SK-N-DZ (cell line): ENCODE measurements around the gene OVCH2. TPM values are rescaled to one million over a fixed set of nuclear protein-coding genes. Genes with fewer than 3 reads are reported as not detected.
"Not testable (repeated sequence)": the region's sequence is repeated elsewhere in the genome, so short reads cannot be mapped to it uniquely, and the experiment has no call there.

Experiments used
- DNase-seq: peaks from one replicate; pipeline ENCODE4 v3.0.0-alpha.2; 2015; ENCODE audit warnings: low spot score
- polyA plus RNA-seq, 2 experiments: library from polyadenylated mRNA; depleted of rRNA; stranded (reverse); fragments of >200 nt; gene quantifications; 2 replicates each; pipeline ENCODE4 v1.2.3, GENCODE V29; 2014

The OVCH2 gene, protein sequence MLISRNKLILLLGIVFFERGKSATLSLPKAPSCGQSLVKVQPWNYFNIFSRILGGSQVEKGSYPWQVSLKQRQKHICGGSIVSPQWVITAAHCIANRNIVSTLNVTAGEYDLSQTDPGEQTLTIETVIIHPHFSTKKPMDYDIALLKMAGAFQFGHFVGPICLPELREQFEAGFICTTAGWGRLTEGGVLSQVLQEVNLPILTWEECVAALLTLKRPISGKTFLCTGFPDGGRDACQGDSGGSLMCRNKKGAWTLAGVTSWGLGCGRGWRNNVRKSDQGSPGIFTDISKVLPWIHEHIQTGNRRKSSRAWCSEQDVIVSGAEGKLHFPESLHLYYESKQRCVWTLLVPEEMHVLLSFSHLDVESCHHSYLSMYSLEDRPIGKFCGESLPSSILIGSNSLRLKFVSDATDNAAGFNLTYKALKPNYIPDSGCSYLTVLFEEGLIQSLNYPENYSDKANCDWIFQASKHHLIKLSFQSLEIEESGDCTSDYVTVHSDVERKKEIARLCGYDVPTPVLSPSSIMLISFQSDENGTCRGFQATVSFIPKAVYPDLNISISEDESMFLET
- not detected in 2 replicates for polyA plus RNA-seq (2014; cell fraction: cytosol; rRNA removed)
- polyA plus RNA-seq (2014; cell fraction: nucleus; rRNA removed) = not detected in 2 replicates

DNA sequence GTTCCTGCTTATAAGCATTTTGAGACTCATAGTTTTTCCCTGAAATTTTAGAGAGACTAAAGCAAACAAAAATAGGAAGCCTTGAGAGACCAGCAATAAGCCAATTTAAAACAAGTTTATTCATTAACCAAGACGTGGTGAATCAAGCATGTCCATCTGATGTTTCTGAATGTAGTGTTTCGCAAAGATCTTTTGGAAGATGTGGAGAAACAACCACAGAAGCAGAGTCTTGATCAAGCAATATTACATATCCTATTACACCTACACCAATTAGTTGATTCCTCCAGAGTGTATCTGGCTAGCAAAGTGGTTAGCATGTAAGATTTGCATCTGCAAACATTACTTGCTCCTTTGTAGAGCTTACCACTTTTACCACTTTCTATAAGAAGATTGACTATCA is at the start of gene OVCH2:
TSS of gene OVCH2 (minus strand) at position 101 of the 400 bp plus-strand sequence. CDS start at position 18, 83 bp downstream.
- DNase-seq = no peak

GRCh38 chr11:7749456-7749855 is 43.2 kb upstream of the OVCH2 start:
- no peak for DNase-seq

- not testable (repeated sequence) for DNase-seq
Measured at GRCh38 chr11:7734767-7735166, 28.5 kb upstream of the OVCH2 start.

DNA sequence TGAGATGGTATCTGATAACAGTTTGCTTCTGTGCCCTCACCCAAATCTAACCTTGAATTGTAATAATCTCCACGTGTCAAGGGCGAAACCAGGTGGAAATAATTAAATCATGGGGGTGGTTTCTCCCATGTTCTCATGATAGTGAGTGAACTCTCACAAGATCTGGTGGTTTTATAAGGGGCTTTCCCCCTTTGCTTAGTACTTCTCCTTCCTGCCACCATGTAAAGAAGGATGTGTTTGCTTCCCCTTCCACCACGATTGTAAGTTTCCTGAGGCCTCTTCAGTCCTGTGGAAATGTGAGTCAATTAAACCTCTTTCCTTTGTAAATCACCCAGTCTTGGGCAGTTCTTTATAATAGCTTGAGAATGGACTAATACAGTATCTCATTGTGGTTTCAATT is 8.5 kb upstream of the OVCH2 start:
- no peak for DNase-seq

DNA sequence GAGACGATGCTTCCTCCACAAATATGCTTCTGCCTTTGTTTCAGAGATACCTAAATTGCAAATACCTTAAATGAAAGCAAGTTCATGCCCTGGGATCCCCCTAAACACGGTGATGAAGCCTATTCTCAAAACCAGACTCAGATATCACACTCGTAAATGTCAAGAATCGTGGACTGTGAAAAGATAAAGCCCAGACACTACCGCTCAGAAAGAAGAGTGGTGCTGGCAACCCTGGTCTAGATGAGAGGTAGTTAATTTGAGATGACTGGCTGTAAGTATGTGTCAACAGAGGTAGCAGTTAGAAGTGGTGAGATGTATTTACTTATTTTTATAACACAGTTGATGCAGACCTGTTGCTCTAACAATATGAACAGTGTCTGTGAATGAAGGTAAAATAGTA is 2.5 kb downstream of the OVCH2 start:
- no peak for DNase-seq

- no peak for DNase-seq
Measured at GRCh38 chr11:7696424-7696823, 9.9 kb downstream of the OVCH2 start.

- no peak for DNase-seq
Measured at GRCh38 chr11:7694235-7694634, 12.0 kb downstream of the OVCH2 start.

DNA sequence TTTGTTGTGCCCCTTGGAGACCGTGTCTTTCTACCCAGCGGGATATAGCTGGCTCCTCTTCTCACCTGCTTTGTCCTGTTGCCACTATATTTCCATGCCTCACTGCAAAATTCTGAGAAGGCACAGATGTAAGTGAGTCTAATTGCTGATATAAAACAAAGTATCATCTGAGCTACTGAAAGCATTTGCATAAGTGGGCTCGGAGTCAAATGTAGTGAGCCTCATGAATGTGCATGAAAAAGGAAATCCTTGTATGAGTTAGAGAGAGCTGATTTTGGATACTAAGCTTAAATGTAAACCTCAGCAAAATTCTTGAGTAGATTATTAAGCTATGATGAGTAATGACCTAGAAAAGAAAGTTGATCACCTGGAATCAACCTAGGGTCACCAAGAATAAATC is 13.9 kb downstream of the OVCH2 start:
- DNase-seq = no peak

GRCh38 chr11:7691759-7692350 is 14.4 kb downstream of the OVCH2 start:
- DNase-seq = no peak

- DNase-seq = no peak
Measured at GRCh38 chr11:7690648-7691047, 15.6 kb downstream of the OVCH2 start.

GRCh38 chr11:7689239-7689638 is 17.0 kb downstream of the OVCH2 start:
- no peak for DNase-seq

DNA sequence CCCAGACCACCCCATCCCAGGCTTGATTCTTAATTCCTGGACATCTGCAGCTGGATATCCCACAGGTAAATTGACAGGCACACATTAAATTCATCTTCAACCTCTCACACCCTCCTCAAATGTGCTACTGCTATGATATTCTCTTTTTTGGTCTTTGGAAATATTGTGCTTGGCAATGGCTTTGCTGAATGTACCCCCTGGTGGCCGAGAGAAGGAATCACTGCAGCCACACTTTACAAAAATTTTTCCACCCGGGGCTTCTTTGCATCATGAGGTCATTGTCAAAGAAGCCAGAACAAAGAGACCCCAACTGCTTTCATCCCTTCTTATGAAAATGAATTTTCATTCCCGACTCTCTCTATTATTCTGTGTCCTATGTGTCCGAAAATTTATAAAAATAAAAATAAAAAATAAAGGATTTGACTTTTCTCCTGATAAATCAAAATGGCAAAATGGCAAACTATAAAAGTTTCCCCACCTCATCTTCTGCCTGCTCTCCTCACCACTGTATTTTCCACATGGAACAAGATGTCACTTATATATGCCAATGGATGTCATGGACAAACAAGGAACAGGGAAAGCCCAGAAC is 17.9 kb downstream of the OVCH2 start:
- no peak for DNase-seq

- no peak for DNase-seq
Measured at GRCh38 chr11:7687386-7687785, 18.9 kb downstream of the OVCH2 start.

DNA sequence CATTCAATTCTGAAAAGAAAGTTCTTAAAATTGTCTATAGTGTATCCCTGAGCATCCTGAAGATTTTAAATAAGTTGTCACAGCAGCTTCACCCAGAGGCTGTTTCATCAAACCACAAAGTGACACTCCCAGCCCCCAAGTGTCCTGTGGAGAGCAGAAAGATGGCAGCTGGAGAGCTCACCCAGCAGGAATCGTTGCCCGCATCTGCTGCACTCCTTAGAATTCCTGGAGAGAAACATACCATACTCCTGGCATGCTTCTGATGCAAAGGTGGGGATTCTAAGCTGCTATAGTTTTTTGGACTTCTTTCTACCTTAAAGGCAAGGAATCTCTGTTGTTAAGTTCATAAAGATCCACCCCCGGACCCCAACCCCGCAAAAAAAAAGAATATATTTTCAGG is 19.5 kb downstream of the OVCH2 start:
- no peak for DNase-seq

DNA sequence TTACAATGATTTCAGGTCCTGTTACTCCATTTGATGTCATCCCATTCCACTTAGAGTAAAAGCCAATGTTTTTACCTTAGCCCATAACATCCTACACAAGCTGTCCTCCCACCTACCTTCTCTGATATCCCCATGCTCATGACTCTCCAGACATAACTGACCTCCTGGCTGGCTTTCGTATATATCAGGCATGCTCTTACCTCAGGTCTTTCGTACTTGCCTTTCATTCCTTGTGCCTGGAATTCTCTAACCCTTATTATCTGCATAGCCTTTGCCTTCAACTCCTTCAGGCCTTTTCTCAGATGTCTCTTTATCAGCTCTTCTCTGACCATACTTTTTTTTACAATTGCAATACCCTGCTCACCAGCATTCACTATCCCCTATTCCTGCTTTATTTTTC is 22.7 kb downstream of the OVCH2 start:
- DNase-seq = no peak

GRCh38 chr11:7677796-7678201 is 28.5 kb downstream of the OVCH2 start:
- DNase-seq = no peak

DNA sequence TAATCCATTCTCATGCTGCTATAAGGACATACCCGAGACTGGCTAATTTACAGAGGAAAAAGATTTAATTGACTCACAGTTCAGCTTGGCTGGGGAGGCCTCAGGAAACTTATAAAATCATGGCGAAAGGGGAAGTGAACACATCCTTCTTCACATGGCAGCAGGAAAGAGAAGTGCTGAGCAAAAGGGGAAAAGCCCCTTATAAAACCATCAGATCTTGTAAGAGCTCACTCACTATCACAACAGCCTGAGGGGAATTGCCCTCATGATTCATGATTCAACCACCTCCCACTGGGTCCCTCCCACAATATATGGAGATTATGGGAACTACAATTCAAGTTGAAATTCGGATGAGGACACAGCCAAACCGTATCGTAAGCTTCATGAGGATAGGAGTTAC is 29.2 kb downstream of the OVCH2 start:
- DNase-seq = no peak

DNA sequence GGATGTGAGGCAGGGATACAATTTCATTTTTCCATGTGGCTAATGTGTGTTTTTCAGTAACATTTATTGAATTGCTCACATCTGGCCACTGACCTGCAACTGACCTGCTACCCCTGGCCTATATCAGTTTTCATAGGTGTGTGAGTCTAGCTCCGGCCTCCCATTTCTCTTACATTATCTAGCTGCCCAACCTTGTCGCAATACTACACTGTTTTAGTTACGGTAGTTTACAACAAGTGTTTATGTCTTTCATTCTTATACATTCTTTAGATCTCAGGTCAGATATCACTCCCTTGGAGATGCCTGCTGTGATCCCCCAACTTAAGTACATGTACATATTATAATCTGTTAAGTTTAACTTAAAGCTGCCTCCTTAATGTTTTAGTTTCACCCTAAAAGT is 30.6 kb downstream of the OVCH2 start:
- DNase-seq = no peak

GRCh38 chr11:7673724-7674434 is 32.4 kb downstream of the OVCH2 start:
- no peak for DNase-seq

- DNase-seq = no peak
Measured at GRCh38 chr11:7672960-7673723, 33.1 kb downstream of the OVCH2 start, which contains the start of gene CYB5R2. Gene CYB5R2, minus strand, starts transcription at chr11:7673500. Its CDS starts 675 bp downstream, at chr11:7672825.
